22Rv1 (cell line): ENCODE results near the gene ZNF423.

Experiments
- ZFX ChIP-seq: fragments of 450-650 bp; IDR thresholded peaks from 2 replicates; pipeline ENCODE4 v1.6.1; 2017; ENCODE audit warnings: antibody characterized with exemption, borderline replicate concordance
- TF ChIP-seq, protein P1 (sequence below): fragments of 450-650 bp; IDR thresholded peaks from 2 replicates; pipeline ENCODE4 v1.5.1; 2017; ENCODE audit warnings: mild to moderate bottlenecking

DNA sequence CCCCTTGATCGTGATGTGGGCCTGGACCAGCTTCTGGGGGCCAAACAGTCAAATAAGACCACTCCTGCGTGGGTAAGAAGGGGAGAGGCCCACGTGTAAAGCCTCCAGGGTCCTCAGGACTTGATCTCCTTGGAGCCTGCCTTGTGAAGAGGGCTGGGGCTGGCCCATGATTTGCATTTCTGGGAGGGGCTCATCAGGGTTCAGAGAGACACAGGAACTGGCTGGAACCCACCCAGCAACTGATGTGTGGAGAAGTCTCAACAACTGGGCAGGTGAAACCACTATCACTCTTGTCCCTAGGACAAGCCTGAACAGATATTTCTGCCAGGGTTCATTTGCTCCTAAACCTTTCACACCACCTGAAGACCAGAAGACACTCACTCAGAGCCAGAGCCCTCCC is 214.7 kb downstream of the ZNF423 start:
- TF ChIP-seq, protein P1, sequence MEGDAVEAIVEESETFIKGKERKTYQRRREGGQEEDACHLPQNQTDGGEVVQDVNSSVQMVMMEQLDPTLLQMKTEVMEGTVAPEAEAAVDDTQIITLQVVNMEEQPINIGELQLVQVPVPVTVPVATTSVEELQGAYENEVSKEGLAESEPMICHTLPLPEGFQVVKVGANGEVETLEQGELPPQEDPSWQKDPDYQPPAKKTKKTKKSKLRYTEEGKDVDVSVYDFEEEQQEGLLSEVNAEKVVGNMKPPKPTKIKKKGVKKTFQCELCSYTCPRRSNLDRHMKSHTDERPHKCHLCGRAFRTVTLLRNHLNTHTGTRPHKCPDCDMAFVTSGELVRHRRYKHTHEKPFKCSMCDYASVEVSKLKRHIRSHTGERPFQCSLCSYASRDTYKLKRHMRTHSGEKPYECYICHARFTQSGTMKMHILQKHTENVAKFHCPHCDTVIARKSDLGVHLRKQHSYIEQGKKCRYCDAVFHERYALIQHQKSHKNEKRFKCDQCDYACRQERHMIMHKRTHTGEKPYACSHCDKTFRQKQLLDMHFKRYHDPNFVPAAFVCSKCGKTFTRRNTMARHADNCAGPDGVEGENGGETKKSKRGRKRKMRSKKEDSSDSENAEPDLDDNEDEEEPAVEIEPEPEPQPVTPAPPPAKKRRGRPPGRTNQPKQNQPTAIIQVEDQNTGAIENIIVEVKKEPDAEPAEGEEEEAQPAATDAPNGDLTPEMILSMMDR, result no peak
- no peak for TF ChIP-seq ZFX
